Smooth muscle cell (in vitro differentiated cells): ENCODE measurements around the gene C6. TPM values are rescaled to one million over a fixed set of nuclear protein-coding genes. Genes with fewer than 3 reads are reported as not detected.

ENCODE experiments used
- polyA plus RNA-seq: library from polyadenylated mRNA; unstranded; fragments of >200 nt; fragmentation: Nextera tagmentation; extraction: Ambion mirVana; gene quantifications from 2 replicates; pipeline ENCODE4 v1.2.1, GENCODE V29; 2016
- total RNA-seq: library from RNA; depleted of rRNA; stranded (reverse); fragments of >200 nt; gene quantifications from 2 replicates; pipeline ENCODE4 v1.2.3, GENCODE V29; 2014

The C6 gene
- total and polyA plus RNA-seq, 2 experiments from 2014 or later, result not detected

Other genes with a start within 250 kb of the C6 start
- gene MROH2B, start 142.2 kb downstream of the C6 start, total RNA-seq, result not detected in 2 replicates
- not detected in 2 replicates for gene MROH2B, start 142.2 kb downstream of the C6 start, polyA plus RNA-seq